Measurements from ENCODE around the gene CCDC178.

Gene CCDC178

DNA sequence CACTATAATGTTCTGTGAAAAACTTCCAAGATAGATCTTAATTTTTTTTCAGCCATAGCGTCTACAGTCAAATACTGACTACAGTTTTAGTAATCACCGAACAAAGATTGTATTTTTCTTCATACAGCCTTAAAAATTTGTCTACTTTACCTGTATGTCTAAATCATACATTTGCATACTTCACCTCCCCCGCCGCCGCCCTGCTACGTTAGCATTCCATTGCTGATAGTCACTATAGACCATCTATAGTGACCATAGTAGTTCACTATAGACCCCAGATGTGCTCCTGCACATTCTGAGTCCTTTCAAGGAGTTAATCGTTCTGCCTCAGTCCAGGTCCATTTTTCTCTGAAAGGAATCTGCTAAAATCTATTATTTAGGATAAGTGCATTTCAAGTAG lies 325.0 kb downstream of the CCDC178 start:
- Histone ChIP-seq H3K27ac (ENCODE audit: insufficient read depth in 1 of 2, low read depth in 1 of 2, low read length in 2 of 2, poor library complexity in 1 of 2, severe bottlenecking in 2 of 2) (no peak overlapping the region), H3K36me3 (ENCODE audit: control insufficient read depth in 4 of 4, insufficient read depth in 4 of 4, low read length in 3 of 4) (no peaks in the 10 kb centered on the region), H3K4me3 (ENCODE audit: control insufficient read depth in 1 of 7, extremely low read depth in 1 of 7, insufficient read depth in 4 of 7, low read depth in 2 of 7, low read length in 6 of 7) (no peak overlapping the region), H3K27me3 (replicated peaks in 2 of 5; ENCODE audit: control insufficient read depth in 4 of 5, insufficient read depth in 5 of 5, low read length in 4 of 5) (no peaks in the 10 kb centered on the region), H3K4me1 (ENCODE audit: control extremely low read depth in 1 of 4, control insufficient read depth in 4 of 4, insufficient read depth in 4 of 4, low read length in 3 of 4) (no peaks in the 10 kb centered on the region), H3K9me3 (ENCODE audit: control extremely low read depth in 1 of 5, control insufficient read depth in 4 of 5, insufficient read depth in 2 of 5, low read depth in 1 of 5, low read length in 4 of 5) (no peaks in the 10 kb centered on the region)
- ChIA-PET POLR2A (no interaction called here), CTCF (no interaction called here)
- WGBS (ENCODE audit: insufficient coverage): 98% methylated on average over 6 of the region's 7 CpGs
- DNase-seq: no peak

DNA sequence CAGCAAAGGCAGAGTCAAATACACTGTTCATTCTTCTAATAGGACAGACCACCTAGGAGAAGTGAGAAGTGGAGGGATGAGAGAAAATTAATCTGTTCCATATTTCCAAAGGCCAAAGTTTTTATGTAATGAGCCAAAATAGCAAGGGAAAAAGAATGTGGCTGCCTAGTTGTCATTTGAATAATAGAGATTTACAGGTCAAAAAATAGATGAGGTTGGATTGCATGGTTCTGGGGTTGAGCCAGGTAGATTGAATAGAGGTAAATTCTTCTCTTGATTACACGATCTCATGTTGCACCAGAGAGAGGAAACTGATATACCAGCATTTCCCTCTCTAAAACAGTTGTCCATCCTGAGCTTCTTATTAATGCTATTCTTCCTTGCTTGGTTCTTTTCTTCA lies 325.8 kb downstream of the CCDC178 start:
- CTCF ChIA-PET: no interaction called here
- no peaks in the 10 kb centered on the region for H3K4me1 ChIP-seq (ENCODE audit: control extremely low read depth in 1 of 4, control insufficient read depth in 4 of 4, insufficient read depth in 4 of 4, low read length in 3 of 4)
- 86% methylated on average over 1 of the region's 1 CpG for WGBS (ENCODE audit: insufficient coverage)
- no peaks in the 10 kb centered on the region for H3K36me3 ChIP-seq (ENCODE audit: control insufficient read depth in 4 of 4, insufficient read depth in 4 of 4, low read length in 3 of 4)
- no peaks in the 10 kb centered on the region for H3K9me3 ChIP-seq (ENCODE audit: control extremely low read depth in 1 of 5, control insufficient read depth in 4 of 5, insufficient read depth in 2 of 5, low read depth in 1 of 5, low read length in 4 of 5)
- no peak overlapping the region for H3K27ac ChIP-seq (ENCODE audit: insufficient read depth in 1 of 2, low read depth in 1 of 2, low read length in 2 of 2, poor library complexity in 1 of 2, severe bottlenecking in 2 of 2)
- DNase-seq: no peak
- POLR2A ChIA-PET: no interaction called here
- H3K4me3 ChIP-seq (ENCODE audit: control insufficient read depth in 1 of 7, extremely low read depth in 1 of 7, insufficient read depth in 4 of 7, low read depth in 2 of 7, low read length in 6 of 7): no peak overlapping the region
- no peaks in the 10 kb centered on the region for H3K27me3 ChIP-seq (replicated peaks in 2 of 5; ENCODE audit: control insufficient read depth in 4 of 5, insufficient read depth in 5 of 5, low read length in 4 of 5)

DNA sequence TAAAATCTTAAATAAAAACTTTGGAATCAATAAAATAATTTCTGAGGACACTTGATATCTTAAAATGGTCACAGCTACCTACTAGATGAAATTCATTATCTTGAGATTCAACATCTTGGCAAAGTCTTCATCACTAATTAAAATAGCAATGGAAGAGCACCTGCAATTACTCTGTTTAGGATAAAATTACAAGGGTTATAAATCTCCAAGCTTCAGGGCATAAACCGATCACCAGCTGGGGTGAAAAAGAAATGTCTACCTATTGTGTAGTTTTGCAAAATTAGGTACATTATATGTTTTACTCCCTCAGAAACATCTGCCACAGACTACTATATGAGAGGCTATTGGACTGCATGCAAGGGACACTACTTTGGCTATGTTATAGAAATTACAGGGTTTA lies 327.1 kb downstream of the CCDC178 start:
- ChIA-PET POLR2A (no interaction called here), CTCF (interaction anchor here (0.9 kb wide), 1 partner anchor 16 kb away, joined by 3 read pairs; no protein-coding TSS in a partner anchor)
- DNase-seq: no peak

DNA sequence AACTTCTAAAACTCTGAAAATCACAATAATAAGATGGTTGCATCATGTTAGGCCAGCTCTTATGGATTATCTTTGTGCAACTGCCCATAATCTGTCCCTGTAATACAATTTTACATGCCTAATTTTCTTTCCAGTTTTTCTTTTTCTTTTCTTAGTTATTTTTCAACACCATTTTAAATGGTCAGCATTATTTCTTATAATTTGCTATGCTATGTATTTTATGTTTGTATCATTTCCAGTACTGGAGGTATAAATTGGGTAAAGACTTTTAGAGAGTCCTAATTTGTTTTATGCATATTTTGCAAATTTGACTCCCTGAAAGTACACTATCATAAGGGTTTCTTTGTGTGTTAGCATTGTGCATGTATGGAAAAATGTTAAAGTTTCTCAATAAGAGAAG lies 333.0 kb downstream of the CCDC178 start:
- Histone ChIP-seq H3K9me3 (ENCODE audit: control extremely low read depth in 1 of 5, control insufficient read depth in 4 of 5, insufficient read depth in 2 of 5, low read depth in 1 of 5, low read length in 4 of 5) (no peaks in the 10 kb centered on the region), H3K4me3 (ENCODE audit: control insufficient read depth in 1 of 7, extremely low read depth in 1 of 7, insufficient read depth in 4 of 7, low read depth in 2 of 7, low read length in 6 of 7) (no peak overlapping the region), H3K4me1 (ENCODE audit: control extremely low read depth in 1 of 4, control insufficient read depth in 4 of 4, insufficient read depth in 4 of 4, low read length in 3 of 4) (no peaks in the 10 kb centered on the region), H3K27ac (ENCODE audit: insufficient read depth in 1 of 2, low read depth in 1 of 2, low read length in 2 of 2, poor library complexity in 1 of 2, severe bottlenecking in 2 of 2) (no peak overlapping the region), H3K36me3 (ENCODE audit: control insufficient read depth in 4 of 4, insufficient read depth in 4 of 4, low read length in 3 of 4) (no peaks in the 10 kb centered on the region), H3K27me3 (replicated peaks in 2 of 5; ENCODE audit: control insufficient read depth in 4 of 5, insufficient read depth in 5 of 5, low read length in 4 of 5) (no peaks in the 10 kb centered on the region)
- ChIA-PET CTCF (no interaction called here), POLR2A (no interaction called here)
- DNase-seq: no peak

More for the DNA sequence above, 327.1 kb downstream of the CCDC178 start:
- no CpG with 5 or more reads among the region's 1 CpG for WGBS (ENCODE audit: insufficient coverage)
- H3K27ac ChIP-seq (ENCODE audit: insufficient read depth in 1 of 2, low read depth in 1 of 2, low read length in 2 of 2, poor library complexity in 1 of 2, severe bottlenecking in 2 of 2): no peak overlapping the region
- no peaks in the 10 kb centered on the region for H3K27me3 ChIP-seq (replicated peaks in 2 of 5; ENCODE audit: control insufficient read depth in 4 of 5, insufficient read depth in 5 of 5, low read length in 4 of 5)
- H3K36me3 ChIP-seq (ENCODE audit: control insufficient read depth in 4 of 4, insufficient read depth in 4 of 4, low read length in 3 of 4): no peaks in the 10 kb centered on the region
- no peaks in the 10 kb centered on the region for H3K4me1 ChIP-seq (ENCODE audit: control extremely low read depth in 1 of 4, control insufficient read depth in 4 of 4, insufficient read depth in 4 of 4, low read length in 3 of 4)
- H3K9me3 ChIP-seq (ENCODE audit: control extremely low read depth in 1 of 5, control insufficient read depth in 4 of 5, insufficient read depth in 2 of 5, low read depth in 1 of 5, low read length in 4 of 5): no peaks in the 10 kb centered on the region
- H3K4me3 ChIP-seq (ENCODE audit: control insufficient read depth in 1 of 7, extremely low read depth in 1 of 7, insufficient read depth in 4 of 7, low read depth in 2 of 7, low read length in 6 of 7): no peak overlapping the region

DNA sequence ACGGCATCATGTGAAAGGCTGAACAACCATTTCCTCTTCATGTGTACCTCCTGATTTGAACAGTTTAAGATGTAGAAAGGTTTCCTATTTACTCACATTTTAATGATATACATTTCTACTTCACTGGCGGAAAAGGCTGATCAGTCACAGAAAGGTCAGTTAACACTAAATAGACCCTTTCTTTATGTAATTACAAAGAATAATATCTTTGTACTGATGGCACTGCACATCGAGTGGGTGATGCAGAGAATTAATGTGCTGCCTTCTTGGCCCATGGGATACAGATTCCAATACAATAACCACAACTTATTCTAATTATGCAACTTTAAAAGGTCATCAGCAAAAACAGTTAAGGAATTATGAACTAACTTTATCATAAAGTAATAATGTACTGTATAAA lies 339.2 kb downstream of the CCDC178 start:
- POLR2A ChIA-PET: no interaction called here
- DNase-seq: no peak
- no CpG with 5 or more reads among the region's 3 CpGs for WGBS (ENCODE audit: insufficient coverage)
- Histone ChIP-seq H3K27me3 (replicated peaks in 2 of 5; ENCODE audit: control insufficient read depth in 4 of 5, insufficient read depth in 5 of 5, low read length in 4 of 5) (no peaks in the 10 kb centered on the region), H3K9me3 (ENCODE audit: control extremely low read depth in 1 of 5, control insufficient read depth in 4 of 5, insufficient read depth in 2 of 5, low read depth in 1 of 5, low read length in 4 of 5) (no peaks in the 10 kb centered on the region), H3K4me3 (ENCODE audit: control insufficient read depth in 1 of 7, extremely low read depth in 1 of 7, insufficient read depth in 4 of 7, low read depth in 2 of 7, low read length in 6 of 7) (no peak overlapping the region), H3K27ac (ENCODE audit: insufficient read depth in 1 of 2, low read depth in 1 of 2, low read length in 2 of 2, poor library complexity in 1 of 2, severe bottlenecking in 2 of 2) (no peak overlapping the region), H3K36me3 (ENCODE audit: control insufficient read depth in 4 of 4, insufficient read depth in 4 of 4, low read length in 3 of 4) (no peaks in the 10 kb centered on the region), H3K4me1 (ENCODE audit: control extremely low read depth in 1 of 4, control insufficient read depth in 4 of 4, insufficient read depth in 4 of 4, low read length in 3 of 4) (no peaks in the 10 kb centered on the region)
- CTCF ChIA-PET: no interaction called here

DNA sequence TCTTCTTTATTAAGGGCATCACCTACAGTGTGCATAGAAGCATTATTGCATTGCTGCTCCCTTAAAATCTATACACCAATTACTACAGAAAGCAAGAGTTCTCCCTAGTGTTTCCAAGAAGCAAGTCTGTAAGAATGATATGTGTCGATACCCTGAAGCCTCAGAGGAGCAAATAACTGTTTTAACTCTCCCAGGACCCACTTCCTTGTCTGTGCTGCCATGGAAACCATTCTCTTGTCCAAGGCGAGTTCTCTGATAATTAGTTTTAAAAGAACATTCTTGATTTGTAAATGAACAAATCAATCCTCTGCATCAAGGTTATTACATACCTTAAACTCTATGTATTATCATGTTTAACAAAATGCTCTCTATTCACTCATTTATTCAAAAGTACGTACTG lies 340.9 kb downstream of the CCDC178 start:
- Histone ChIP-seq H3K36me3 (ENCODE audit: control insufficient read depth in 4 of 4, insufficient read depth in 4 of 4, low read length in 3 of 4) (no peaks in the 10 kb centered on the region), H3K27me3 (replicated peaks in 2 of 5; ENCODE audit: control insufficient read depth in 4 of 5, insufficient read depth in 5 of 5, low read length in 4 of 5) (no peaks in the 10 kb centered on the region), H3K27ac (ENCODE audit: insufficient read depth in 1 of 2, low read depth in 1 of 2, low read length in 2 of 2, poor library complexity in 1 of 2, severe bottlenecking in 2 of 2) (no peak overlapping the region), H3K4me1 (ENCODE audit: control extremely low read depth in 1 of 4, control insufficient read depth in 4 of 4, insufficient read depth in 4 of 4, low read length in 3 of 4) (no peaks in the 10 kb centered on the region), H3K4me3 (ENCODE audit: control insufficient read depth in 1 of 7, extremely low read depth in 1 of 7, insufficient read depth in 4 of 7, low read depth in 2 of 7, low read length in 6 of 7) (no peak overlapping the region), H3K9me3 (ENCODE audit: control extremely low read depth in 1 of 5, control insufficient read depth in 4 of 5, insufficient read depth in 2 of 5, low read depth in 1 of 5, low read length in 4 of 5) (no peaks in the 10 kb centered on the region)
- CTCF ChIA-PET: no interaction called here
- POLR2A ChIA-PET: no interaction called here
- DNase-seq: no peak
- 100% methylated on average over 1 of the region's 3 CpGs for WGBS (ENCODE audit: insufficient coverage)

DNA sequence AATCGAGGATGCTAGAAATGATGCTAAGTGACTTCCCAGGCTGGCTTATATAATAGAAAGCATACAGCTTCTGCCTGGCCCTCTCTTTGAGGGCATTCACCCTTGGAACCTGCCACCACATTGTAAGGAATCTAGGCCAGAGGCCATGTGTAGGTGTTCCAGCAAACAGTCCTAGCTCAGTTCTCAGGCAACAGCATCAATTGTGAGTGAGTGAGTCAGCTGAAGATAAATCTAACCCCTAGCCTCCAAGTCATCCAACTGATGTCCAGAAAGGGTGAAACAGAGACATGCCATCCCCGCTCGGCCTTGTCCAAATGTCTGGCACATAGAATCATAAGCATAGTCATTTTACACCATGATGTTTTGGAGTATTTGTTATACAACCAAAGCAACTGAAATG lies 343.4 kb downstream of the CCDC178 start:
- CTCF ChIA-PET: interaction anchor here (0.9 to 1.0 kb wide), 2 partner anchors 12 to 16 kb away, joined by 3 read pairs; no protein-coding TSS in a partner anchor

More for the DNA sequence above, 343.4 kb downstream of the CCDC178 start:
- 94% methylated on average over 3 of the region's 3 CpGs for WGBS (ENCODE audit: insufficient coverage)
- no peaks in the 10 kb centered on the region for H3K36me3 ChIP-seq (ENCODE audit: control insufficient read depth in 4 of 4, insufficient read depth in 4 of 4, low read length in 3 of 4)
- H3K4me3 ChIP-seq (ENCODE audit: control insufficient read depth in 1 of 7, extremely low read depth in 1 of 7, insufficient read depth in 4 of 7, low read depth in 2 of 7, low read length in 6 of 7): no peak overlapping the region
- H3K9me3 ChIP-seq (ENCODE audit: control extremely low read depth in 1 of 5, control insufficient read depth in 4 of 5, insufficient read depth in 2 of 5, low read depth in 1 of 5, low read length in 4 of 5): no peaks in the 10 kb centered on the region
- no peaks in the 10 kb centered on the region for H3K27me3 ChIP-seq (replicated peaks in 2 of 5; ENCODE audit: control insufficient read depth in 4 of 5, insufficient read depth in 5 of 5, low read length in 4 of 5)
- POLR2A ChIA-PET: no interaction called here
- no peaks in the 10 kb centered on the region for H3K4me1 ChIP-seq (ENCODE audit: control extremely low read depth in 1 of 4, control insufficient read depth in 4 of 4, insufficient read depth in 4 of 4, low read length in 3 of 4)
- no peak overlapping the region for H3K27ac ChIP-seq (ENCODE audit: insufficient read depth in 1 of 2, low read depth in 1 of 2, low read length in 2 of 2, poor library complexity in 1 of 2, severe bottlenecking in 2 of 2)
- no peak for DNase-seq

Measured in common myeloid progenitor, CD34-positive (primary cell).